SKM-1 treated with dmso at 0.1 percent for 144 hours (cell line): ENCODE results near the gene ONECUT3.

Source experiments
- DNase-seq: peaks from one replicate; lab custom pipeline; 2025; ENCODE audit not compliant: unreplicated experiment; lab: John Stamatoyannopoulos, UW

Gene ONECUT3

GRCh38 chr19:1813192-1814182 lies 60.2 kb downstream of the ONECUT3 start:
- no peak for DNase-seq

- DNase-seq = no peak
Measured at GRCh38 chr19:1814391-1814790, 61.1 kb downstream of the ONECUT3 start.

GRCh38 chr19:1814833-1815604 lies 61.7 kb downstream of the ONECUT3 start:
- no peak for DNase-seq

- DNase-seq = no peak
Measured at GRCh38 chr19:1815605-1816529, 62.6 kb downstream of the ONECUT3 start.

DNA sequence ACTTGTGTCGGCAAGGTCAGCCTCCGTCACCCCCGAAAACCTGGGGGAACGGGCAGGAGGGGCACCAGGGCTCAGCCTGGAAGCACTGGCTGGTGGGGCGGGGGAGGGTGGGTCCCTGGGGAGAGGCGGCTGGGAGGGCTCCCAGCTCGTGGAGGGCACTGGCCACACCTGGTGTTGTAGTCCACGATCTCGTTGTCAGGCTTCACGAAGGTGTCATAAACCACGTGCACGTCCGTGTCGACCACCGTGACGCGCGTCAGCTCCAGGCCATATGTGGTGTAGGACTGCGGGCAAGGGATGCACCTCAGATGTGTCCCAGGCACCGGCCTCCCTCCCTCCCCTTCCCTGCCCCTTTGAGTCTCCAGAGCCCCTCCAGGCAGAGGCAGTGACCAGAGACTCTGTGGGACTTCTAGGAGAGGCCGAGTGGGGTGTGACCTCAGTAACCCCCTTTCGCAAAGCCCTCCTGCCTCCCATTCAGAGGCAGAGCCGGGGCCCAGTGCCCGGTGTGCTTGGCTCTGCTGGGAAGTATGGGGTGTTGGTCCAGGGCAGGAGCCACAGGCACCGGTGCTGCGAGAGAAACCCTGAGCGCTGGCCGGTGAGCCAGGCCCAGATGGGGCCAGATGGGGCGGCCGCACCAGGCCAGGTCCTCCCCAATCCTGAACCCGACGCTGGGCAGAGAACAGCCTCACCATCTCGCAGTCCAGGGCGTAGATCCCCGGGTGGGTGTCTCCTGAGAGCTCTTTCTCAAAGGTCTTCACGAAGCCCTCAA lies 63.4 kb downstream of the ONECUT3 start:
- DNase-seq = no peak

DNA sequence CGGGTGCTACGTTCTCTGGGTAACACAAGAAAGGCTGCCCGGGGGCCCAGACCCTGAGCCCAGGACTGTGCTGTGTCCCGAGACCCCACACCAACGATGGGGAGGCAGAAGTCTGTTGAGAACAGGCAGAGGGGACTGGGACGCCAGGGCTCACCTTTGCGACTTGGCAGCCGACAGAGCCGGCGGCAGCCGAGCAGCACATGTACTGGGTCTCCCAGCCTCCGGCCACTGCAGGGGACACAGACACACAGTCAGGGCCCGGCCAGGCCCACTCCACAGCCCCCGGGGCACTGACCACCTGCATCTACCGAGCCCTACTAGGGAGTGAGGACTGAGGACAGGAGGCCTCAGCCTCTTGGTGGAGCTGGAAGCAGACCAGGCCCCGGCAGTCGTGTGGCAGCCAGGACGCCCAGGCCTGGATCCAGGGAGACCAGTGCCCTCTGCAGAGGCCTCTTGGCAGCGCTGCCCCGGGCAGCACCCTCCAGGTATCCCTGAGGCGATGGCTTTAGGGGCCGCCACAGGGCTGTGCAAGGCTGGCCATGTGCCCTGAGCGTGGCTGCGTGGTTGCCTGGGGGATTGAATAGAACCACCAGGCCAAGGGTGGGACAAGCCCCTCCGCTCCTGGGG lies 64.4 kb downstream of the ONECUT3 start:
- DNase-seq = no peak

DNA sequence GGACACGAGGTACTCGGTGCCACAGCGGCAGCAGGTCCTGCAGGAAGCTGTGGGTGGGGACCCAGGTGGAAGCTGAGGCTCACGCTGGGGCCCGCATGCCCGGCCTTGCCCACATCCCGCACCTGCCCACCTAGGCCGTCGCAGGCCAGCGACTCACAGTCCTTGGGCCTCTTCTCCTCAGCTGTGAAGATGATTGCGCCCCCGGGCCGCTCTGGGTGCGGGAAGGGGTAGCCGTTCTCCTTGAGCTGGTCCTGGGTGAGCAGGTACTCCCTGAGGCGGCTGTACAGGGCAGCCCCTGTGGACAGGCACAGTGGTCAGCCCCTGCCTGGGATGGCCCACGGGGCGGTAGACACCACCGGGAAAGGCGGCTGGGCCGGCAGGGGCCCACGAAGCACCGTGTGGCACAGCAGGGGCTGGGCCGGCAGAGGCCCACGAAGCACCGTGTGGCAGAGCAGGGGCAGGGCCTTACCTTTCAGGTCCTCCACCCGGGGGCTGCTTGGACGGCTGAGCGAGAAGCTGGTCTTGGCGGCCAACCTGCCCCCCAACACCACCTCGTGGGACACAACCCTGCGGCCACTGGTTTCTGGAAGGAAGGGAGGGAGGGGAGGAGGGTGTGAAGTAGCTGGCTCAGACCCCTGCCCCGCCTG lies 65.4 kb downstream of the ONECUT3 start:
- DNase-seq = no peak

- no peak for DNase-seq
Measured at GRCh38 chr19:1819341-1820255, 66.3 kb downstream of the ONECUT3 start.

DNA sequence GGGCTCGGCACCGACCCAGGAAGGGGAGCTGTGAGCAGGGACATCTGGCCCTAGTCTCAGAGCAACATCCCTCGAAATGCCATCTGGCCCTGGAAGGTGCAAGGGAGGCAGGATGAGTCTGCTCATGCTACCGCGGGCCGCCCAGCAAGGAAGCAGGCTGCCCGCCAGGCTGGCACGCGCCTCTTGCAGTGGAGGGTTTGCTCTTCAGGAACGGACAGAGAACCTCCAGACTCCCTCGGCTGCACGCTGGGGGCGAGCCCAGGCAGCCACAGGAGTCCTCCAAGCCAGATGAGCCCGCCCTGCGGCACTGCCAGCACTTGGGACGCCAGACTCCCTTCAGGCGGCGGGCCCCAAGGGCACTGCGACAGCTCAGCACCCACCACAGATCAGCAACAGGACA lies 68.9 kb downstream of the ONECUT3 start:
- DNase-seq = no peak

DNA sequence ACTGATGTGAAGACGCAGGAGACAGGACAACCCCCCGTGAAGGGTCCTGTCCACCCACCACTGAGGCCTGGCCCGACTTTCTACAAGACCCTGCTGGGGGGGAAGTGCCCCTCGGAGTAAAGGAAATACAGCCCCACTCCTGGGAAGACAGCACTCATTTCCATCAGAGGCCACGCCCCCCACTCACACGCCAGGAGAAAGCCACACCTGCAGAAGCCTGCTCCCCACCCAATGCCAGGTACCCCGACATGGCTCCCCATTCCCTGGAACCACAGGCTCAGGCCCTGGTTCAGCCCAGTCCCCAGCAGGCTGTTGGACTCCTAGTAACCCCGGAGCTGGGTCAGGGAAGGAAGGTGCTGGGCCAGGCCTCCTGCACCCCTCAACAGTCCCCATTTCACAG lies 69.7 kb downstream of the ONECUT3 start:
- DNase-seq = no peak

DNA sequence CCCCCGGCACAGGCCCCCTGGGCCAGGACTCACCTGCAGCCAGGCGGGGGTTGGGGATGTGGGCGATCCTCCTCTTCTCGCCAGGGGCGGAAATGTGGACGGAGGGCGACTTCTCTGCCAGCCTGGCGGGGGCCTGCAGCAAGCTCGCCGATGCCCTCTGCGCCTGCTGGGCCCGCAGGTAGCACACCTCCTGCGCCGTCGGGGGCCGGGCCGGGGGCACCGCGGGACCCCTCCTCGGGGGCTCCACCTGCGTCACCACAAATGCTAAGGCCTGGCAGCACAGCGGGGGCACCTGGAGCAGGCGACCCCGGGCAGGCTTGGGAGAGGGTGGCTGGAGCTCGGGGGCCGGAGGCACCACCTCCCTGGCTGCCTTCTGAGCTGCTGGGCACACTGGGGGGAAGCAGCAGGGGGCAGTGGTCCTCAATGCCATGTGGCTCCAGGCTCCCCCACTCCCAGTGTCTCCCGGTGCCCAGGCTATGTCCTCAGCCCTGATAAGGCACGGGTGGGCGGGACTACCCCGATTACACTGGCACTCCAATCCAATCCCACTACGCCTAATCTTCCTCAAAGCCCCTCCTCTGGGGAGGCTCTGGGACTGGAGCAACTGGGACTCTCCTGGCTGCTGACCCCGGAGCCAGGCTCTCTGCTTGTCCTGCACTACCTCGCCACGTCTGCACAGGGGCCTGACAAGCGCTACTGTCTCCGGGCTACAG lies 70.4 kb downstream of the ONECUT3 start:
- no peak for DNase-seq

- DNase-seq = no peak
Measured at GRCh38 chr19:1824252-1824622, 70.9 kb downstream of the ONECUT3 start.

DNA sequence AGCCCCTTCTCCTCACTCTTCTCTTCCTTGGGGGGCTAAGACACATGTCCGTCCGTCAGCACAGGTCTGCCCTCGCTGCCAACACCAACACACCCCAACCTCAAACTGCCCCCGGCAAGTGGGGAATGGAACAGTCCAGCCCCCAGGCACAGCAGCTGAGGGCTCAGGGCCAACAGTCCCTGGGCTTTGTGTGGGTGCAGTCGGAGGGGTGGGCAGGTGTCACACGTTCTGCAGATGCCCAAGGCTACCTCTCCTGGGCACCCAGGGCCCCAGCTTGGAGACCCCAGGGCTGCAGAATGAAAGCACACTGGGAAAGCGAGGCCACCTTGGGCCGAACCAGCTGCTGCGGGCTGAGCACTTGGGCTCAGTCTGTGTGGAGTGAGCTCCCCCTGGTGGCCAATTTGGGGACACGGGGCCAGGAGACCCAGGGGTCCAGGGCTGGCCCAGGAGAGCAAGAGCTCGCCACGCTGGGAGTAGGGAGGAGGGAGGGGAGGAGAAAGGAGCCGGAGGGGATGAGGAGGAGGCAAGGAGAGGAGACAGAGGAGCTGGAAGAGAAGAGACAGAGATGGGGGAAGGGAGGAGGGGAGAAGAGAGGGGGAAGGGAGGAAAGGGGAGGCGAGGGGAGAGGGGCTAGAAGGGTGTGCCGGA lies 72.7 kb downstream of the ONECUT3 start:
- peak; percentile 47 for DNase-seq

- DNase-seq = no peak
Measured at GRCh38 chr19:1826557-1827521, 73.5 kb downstream of the ONECUT3 start.

DNA sequence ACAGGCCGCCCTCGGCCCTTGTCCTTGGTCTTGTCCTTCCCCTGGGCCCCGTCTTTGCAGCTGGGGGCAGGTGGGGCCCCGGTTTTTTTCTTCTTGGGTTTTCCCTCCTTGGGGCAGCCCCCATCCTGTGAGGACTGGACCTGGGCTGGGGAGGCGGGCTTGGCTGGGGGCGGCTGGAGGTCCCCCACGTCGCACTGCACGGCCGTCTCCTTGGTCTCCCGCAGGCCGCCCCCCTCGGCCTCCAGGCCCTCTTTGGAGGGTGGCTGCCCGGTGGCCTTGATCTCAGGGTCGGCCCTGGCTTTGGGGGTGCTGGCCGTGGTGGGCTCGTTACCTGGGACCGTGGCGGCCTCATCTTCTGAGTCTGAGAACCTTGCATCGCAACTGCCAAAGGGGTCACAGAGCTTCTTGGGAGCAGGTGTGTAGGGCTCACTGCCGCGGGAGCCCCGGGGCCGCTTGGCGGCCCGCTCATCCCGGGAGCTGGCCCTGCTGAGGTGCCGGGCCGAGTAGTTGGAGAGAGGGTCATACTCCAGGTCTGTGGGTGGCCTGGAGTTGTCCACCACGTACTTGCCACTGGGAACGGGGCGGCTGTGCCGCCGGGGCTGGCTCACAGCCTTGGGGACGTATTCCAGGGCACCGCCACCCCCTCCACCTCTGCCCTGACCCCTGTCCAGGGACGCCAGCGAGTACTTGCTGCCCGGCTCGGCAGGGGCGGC lies 74.4 kb downstream of the ONECUT3 start:
- DNase-seq = no peak
